HL-60 (cell line): ENCODE data around the gene PAK5.

Experiments
- DNase-seq, 2 experiments: peaks; one replicate each; pipeline ENCODE4 v3.0.0-alpha.2; 2010 to 2020; ENCODE audit warnings: low read depth in 1 of 2, low spot score in 1 of 2
- H3K27ac ChIP-seq: fragments of 250-450 bp; sonication (Bioruptor Pico); replicated peaks from 2 replicates; pipeline ENCODE4 v1.5.1; 2020; ENCODE audit warnings: mild to moderate bottlenecking, moderate library complexity
- H3K27me3 ChIP-seq: fragments of 250-450 bp; sonication (Bioruptor Pico); 2 replicates; pipeline ENCODE4 v1.5.1; 2021; ENCODE audit warnings: mild to moderate bottlenecking, moderate library complexity; ENCODE audit not compliant: insufficient read depth, poor library complexity, severe bottlenecking
- H3K4me3 ChIP-seq: replicated peaks from 2 replicates; pipeline ENCODE4 v1.5.1; 2011; ENCODE audit warnings: mild to moderate bottlenecking, control low read depth, low read length; ENCODE audit not compliant: insufficient read depth
- GABPA ChIP-seq: IDR thresholded peaks from 2 replicates; pipeline ENCODE4 v1.6.1; 2012; ENCODE audit warnings: low read depth
- POLR2AphosphoS5 ChIP-seq: IDR thresholded peaks from 2 replicates; pipeline ENCODE4 v1.6.1; 2012; ENCODE audit warnings: low read depth
- SPI1 ChIP-seq: IDR thresholded peaks from 2 replicates; pipeline ENCODE4 v1.6.1; 2012; ENCODE audit warnings: low read depth, mild to moderate bottlenecking, borderline replicate concordance
- TF ChIP-seq, protein P1 (sequence below): IDR thresholded peaks from 2 replicates; pipeline ENCODE4 v1.6.1; 2012; ENCODE audit warnings: low read depth; ENCODE audit not compliant: insufficient replicate concordance
- TF ChIP-seq, protein P2 (sequence below): IDR thresholded peaks from one replicate; pipeline ENCODE4 v1.5.1; 2011; ENCODE audit warnings: low read length, control low read depth, inconsistent platforms; ENCODE audit not compliant: insufficient read depth

PAK5 gene

DNA sequence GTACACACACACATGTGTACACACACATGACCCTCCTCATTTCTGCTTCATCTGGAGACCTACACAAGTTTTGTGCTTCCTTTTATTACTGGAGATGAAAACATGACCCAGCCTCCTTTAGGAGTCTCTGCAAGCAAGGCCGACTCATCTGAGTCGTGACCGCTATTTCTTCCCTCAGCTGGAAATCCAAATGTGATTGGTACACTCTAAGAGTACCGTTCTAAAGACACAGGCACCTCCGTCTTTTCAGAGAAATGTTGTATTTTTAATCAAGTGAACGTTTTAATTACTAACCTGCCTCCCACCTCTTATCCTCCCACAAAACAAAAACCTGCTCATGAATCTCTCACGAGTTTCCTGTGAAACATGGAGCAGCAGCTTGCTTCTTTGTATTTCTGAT, 261.5 kb downstream of the PAK5 start:
- Histone ChIP-seq H3K27me3 (no peaks in the 10 kb centered on the region), H3K27ac (no peak overlapping the region), H3K4me3 (no peak overlapping the region)
- no peak for DNase-seq
- TF ChIP-seq, protein P1, sequence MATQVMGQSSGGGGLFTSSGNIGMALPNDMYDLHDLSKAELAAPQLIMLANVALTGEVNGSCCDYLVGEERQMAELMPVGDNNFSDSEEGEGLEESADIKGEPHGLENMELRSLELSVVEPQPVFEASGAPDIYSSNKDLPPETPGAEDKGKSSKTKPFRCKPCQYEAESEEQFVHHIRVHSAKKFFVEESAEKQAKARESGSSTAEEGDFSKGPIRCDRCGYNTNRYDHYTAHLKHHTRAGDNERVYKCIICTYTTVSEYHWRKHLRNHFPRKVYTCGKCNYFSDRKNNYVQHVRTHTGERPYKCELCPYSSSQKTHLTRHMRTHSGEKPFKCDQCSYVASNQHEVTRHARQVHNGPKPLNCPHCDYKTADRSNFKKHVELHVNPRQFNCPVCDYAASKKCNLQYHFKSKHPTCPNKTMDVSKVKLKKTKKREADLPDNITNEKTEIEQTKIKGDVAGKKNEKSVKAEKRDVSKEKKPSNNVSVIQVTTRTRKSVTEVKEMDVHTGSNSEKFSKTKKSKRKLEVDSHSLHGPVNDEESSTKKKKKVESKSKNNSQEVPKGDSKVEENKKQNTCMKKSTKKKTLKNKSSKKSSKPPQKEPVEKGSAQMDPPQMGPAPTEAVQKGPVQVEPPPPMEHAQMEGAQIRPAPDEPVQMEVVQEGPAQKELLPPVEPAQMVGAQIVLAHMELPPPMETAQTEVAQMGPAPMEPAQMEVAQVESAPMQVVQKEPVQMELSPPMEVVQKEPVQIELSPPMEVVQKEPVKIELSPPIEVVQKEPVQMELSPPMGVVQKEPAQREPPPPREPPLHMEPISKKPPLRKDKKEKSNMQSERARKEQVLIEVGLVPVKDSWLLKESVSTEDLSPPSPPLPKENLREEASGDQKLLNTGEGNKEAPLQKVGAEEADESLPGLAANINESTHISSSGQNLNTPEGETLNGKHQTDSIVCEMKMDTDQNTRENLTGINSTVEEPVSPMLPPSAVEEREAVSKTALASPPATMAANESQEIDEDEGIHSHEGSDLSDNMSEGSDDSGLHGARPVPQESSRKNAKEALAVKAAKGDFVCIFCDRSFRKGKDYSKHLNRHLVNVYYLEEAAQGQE: no peak
- TF ChIP-seq SPI1: no peak
- no peak for TF ChIP-seq POLR2AphosphoS5
- TF ChIP-seq GABPA: no peak
- TF ChIP-seq, protein P2, sequence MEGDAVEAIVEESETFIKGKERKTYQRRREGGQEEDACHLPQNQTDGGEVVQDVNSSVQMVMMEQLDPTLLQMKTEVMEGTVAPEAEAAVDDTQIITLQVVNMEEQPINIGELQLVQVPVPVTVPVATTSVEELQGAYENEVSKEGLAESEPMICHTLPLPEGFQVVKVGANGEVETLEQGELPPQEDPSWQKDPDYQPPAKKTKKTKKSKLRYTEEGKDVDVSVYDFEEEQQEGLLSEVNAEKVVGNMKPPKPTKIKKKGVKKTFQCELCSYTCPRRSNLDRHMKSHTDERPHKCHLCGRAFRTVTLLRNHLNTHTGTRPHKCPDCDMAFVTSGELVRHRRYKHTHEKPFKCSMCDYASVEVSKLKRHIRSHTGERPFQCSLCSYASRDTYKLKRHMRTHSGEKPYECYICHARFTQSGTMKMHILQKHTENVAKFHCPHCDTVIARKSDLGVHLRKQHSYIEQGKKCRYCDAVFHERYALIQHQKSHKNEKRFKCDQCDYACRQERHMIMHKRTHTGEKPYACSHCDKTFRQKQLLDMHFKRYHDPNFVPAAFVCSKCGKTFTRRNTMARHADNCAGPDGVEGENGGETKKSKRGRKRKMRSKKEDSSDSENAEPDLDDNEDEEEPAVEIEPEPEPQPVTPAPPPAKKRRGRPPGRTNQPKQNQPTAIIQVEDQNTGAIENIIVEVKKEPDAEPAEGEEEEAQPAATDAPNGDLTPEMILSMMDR: no peak

GRCh38 chr20:9576695-9577094, 262.2 kb downstream of the PAK5 start:
- no peaks in the 10 kb centered on the region for H3K27me3 ChIP-seq
- H3K27ac ChIP-seq: no peak overlapping the region
- H3K4me3 ChIP-seq: no peak overlapping the region
- TF ChIP-seq SPI1: no peak
- no peak for DNase-seq

- DNase-seq: no peak
- Histone ChIP-seq H3K27me3 (no peaks in the 10 kb centered on the region), H3K27ac (no peak overlapping the region), H3K4me3 (no peak overlapping the region)
- TF ChIP-seq SPI1 (no peak), POLR2AphosphoS5 (no peak), GABPA (no peak)
- TF ChIP-seq, protein P1: no peak
- TF ChIP-seq, protein P2: no peak
Observed at GRCh38 chr20:9575836-9576235, 263.0 kb downstream of the PAK5 start.

GRCh38 chr20:9574776-9575175, 264.1 kb downstream of the PAK5 start:
- no peak overlapping the region for H3K4me3 ChIP-seq
- H3K27ac ChIP-seq: no peak overlapping the region
- TF ChIP-seq, protein P1: no peak
- TF ChIP-seq POLR2AphosphoS5 (no peak), GABPA (no peak)
- no peak for DNase-seq
- H3K27me3 ChIP-seq: no peaks in the 10 kb centered on the region
